HCT116 (cell line): ENCODE measurements around the gene RUFY1. TPM values are rescaled to one million over a fixed set of nuclear protein-coding genes. Genes with fewer than 3 reads are reported as not detected.

Experiments
- ATAC-seq: fragments of 200-7000 bp; cut with Tn5 transposase; 2 replicates; pipeline ENCODE4 v1.9.1; 2020; ENCODE audit warnings: mild to moderate bottlenecking, moderate library complexity
- BruUV-seq: library from RNA; stranded (reverse); fragments of 400-500 nt; replicated peaks from 2 replicates; lab custom pipeline; 2021; lab: Mats Ljungman, UMichigan
- CTCF ChIA-PET: fragments of 300-600 bp; sonication (Branson Sonifier 250); formaldehyde crosslinking; loops from one replicate; lab custom pipeline; 2021; ENCODE audit warnings: antibody characterized with exemption; lab: Charles Lee
- POLR2A ChIA-PET: fragments of 300-600, 350-600 bp; sonication (Branson Sonifier 250); formaldehyde crosslinking; loops from one replicate; lab custom pipeline; 2021; ENCODE audit warnings: antibody characterized with exemption; lab: Charles Lee
- RAD21 ChIA-PET, 2 experiments: fragments of 300-600 bp; sonication (Branson Sonifier 250); formaldehyde crosslinking; loops; one replicate each; lab custom pipeline; 2023; ENCODE audit warnings: low total read pairs in 2 of 2; ENCODE audit not compliant: uncharacterized antibody in 2 of 2, unreplicated experiment in 2 of 2, low non-redundant PET in 1 of 2; lab: Charles Lee
- DNase-seq: peaks from one replicate; pipeline ENCODE4 v3.0.0-alpha.2; 2010; ENCODE audit warnings: low read depth, low spot score
- H2AFZ ChIP-seq: fragments of 200-600 bp; shearing (Covaris generic), sonication (generic); 2 replicates; pipeline ENCODE4 v1.6.1; 2017; ENCODE audit warnings: low read depth, mixed run types, mixed read lengths, antibody characterized with exemption, low read length; ENCODE audit not compliant: poor library complexity, severe bottlenecking
- H3K27ac ChIP-seq: 2 replicates; pipeline ENCODE4 v1.5.1; 2012; ENCODE audit warnings: low read depth, low read length
- H3K27me3 ChIP-seq: fragments of 200-600 bp; sonication (generic); 2 replicates; pipeline ENCODE4 v1.6.1; 2016; ENCODE audit warnings: mixed run types, low read length, mixed read lengths; ENCODE audit not compliant: insufficient read depth
- H3K36me3 ChIP-seq, 2 experiments: fragments of 200-500 bp in 1 of 2; fragments of 200-600 bp in 1 of 2; sonication (Bioruptor generic) in 1 of 2; sonication (generic) in 1 of 2; 2 replicates each; pipeline versions ENCODE4 v1.5.1 to v1.6.1; 2014 to 2016; ENCODE audit warnings: low read length in 2 of 2, inconsistent platforms in 1 of 2, mixed read lengths in 1 of 2, mixed run types in 1 of 2; ENCODE audit not compliant: insufficient read depth in 2 of 2, control insufficient read depth in 1 of 2
- H3K4me1 ChIP-seq, 2 experiments: fragments of 200-600 bp in 1 of 2; sonication (generic) in 1 of 2; 2 replicates each; pipeline versions ENCODE4 v1.5.1 to v1.6.1; 2012 to 2017; ENCODE audit warnings: low read length in 2 of 2, inconsistent platforms in 1 of 2, mild to moderate bottlenecking in 1 of 2, mixed read lengths in 1 of 2, mixed run types in 1 of 2, moderate library complexity in 1 of 2; ENCODE audit not compliant: insufficient read depth in 2 of 2, control insufficient read depth in 1 of 2
- H3K4me2 ChIP-seq: fragments of 200-600 bp; sonication (generic); 2 replicates; pipeline ENCODE4 v1.6.1; 2017; ENCODE audit warnings: mixed run types, low read length, mixed read lengths
- H3K4me3 ChIP-seq, 2 experiments: fragments of 200-600 bp in 1 of 2; sonication (generic) in 1 of 2; replicated peaks in 1 of 2; 2 replicates each; pipeline ENCODE4 v1.5.1; 2011 to 2016; ENCODE audit warnings: low read length in 2 of 2, control low read depth in 1 of 2, low read depth in 1 of 2, mild to moderate bottlenecking in 1 of 2, mixed read lengths in 1 of 2, mixed run types in 1 of 2
- H3K79me2 ChIP-seq: fragments of 200-600 bp; sonication (generic); 2 replicates; pipeline ENCODE4 v1.6.1; 2017; ENCODE audit warnings: mild to moderate bottlenecking, mixed run types, low read length, moderate library complexity, mixed read lengths; ENCODE audit not compliant: insufficient read depth
- H3K9ac ChIP-seq: fragments of 200-600 bp; sonication (generic); 2 replicates; pipeline ENCODE4 v1.6.1; 2016; ENCODE audit warnings: low read length, mixed read lengths
- H3K9me2 ChIP-seq: fragments of 200-600 bp; sonication (generic), shearing (Covaris generic); 2 replicates; pipeline ENCODE4 v1.6.1; 2017; ENCODE audit warnings: mixed run types, mild to moderate bottlenecking, moderate library complexity; ENCODE audit not compliant: insufficient read depth
- H3K9me3 ChIP-seq, 2 experiments: fragments of 200-500 bp in 1 of 2; fragments of 200-600 bp in 1 of 2; sonication (Bioruptor generic) in 1 of 2; sonication (generic) in 1 of 2; 2 replicates each; pipeline ENCODE4 v1.6.1; 2014 to 2017; ENCODE audit warnings: low read length in 2 of 2, mixed read lengths in 2 of 2, inconsistent platforms in 1 of 2, low read depth in 1 of 2, mild to moderate bottlenecking in 1 of 2, mixed run types in 1 of 2, moderate library complexity in 1 of 2; ENCODE audit not compliant: control insufficient read depth in 1 of 2, insufficient read depth in 1 of 2
- H4K20me1 ChIP-seq: fragments of 200-600 bp; sonication (generic), shearing (Covaris generic); 2 replicates; pipeline ENCODE4 v1.6.1; 2017; ENCODE audit warnings: mixed run types, mild to moderate bottlenecking, moderate library complexity; ENCODE audit not compliant: insufficient read depth
- ATF3 ChIP-seq: IDR thresholded peaks from 2 replicates; pipeline ENCODE4 v1.6.1; 2012
- CBX3 ChIP-seq: IDR thresholded peaks from 2 replicates; pipeline ENCODE4 v1.6.1; 2012; ENCODE audit warnings: low read depth
- ELF1 ChIP-seq: IDR thresholded peaks from 2 replicates; pipeline ENCODE4 v1.6.1; 2012; ENCODE audit warnings: low read depth, borderline replicate concordance
- MAX ChIP-seq: IDR thresholded peaks from 2 replicates; pipeline ENCODE4 v1.6.1; 2012
- POLR2A ChIP-seq: IDR thresholded peaks from 2 replicates; pipeline ENCODE4 v1.7.0; 2011; ENCODE audit warnings: borderline replicate concordance; ENCODE audit not compliant: insufficient read depth, insufficient read length; ENCODE audit errors: extremely low read depth
- RAD21 ChIP-seq: IDR thresholded peaks from 2 replicates; pipeline ENCODE4 v1.6.1; 2012; ENCODE audit warnings: low read depth, mild to moderate bottlenecking
- REST ChIP-seq: IDR thresholded peaks from 2 replicates; pipeline ENCODE4 v1.6.1; 2012; ENCODE audit warnings: low read depth
- SP1 ChIP-seq: IDR thresholded peaks from 2 replicates; pipeline ENCODE4 v1.6.1; 2012; ENCODE audit warnings: low read depth
- YY1 ChIP-seq: IDR thresholded peaks from 2 replicates; pipeline ENCODE4 v1.6.1; 2011; ENCODE audit warnings: low read length, low read depth, moderate library complexity, mild to moderate bottlenecking; ENCODE audit not compliant: insufficient replicate concordance; ENCODE audit errors: extremely low read depth
- ZNF274 ChIP-seq: fragments of 200-500 bp; sonication (Bioruptor generic); IDR thresholded peaks from 2 replicates; pipeline ENCODE4 v1.6.1; 2014; ENCODE audit warnings: mild to moderate bottlenecking, low read depth, low read length, inconsistent platforms
- intact Hi-C: fragments of 100-400 bp; cut with micrococcal nuclease; formaldehyde crosslinking; loops from 2 replicates; pipeline ENCODE4 v1.10.0; 2022
- total RNA-seq: library from RNA; stranded (reverse); gene quantifications from one replicate; pipeline ENCODE4 v1.2.1, GENCODE V29; 2021; ENCODE audit not compliant: unreplicated experiment

The RUFY1 gene
- total RNA-seq, 1 experiment from 2014 or later, result 32.9 TPM

- no peak for ATAC-seq
- Histone ChIP-seq H3K36me3 (peaks cover 16 to 21% of the 10 kb centered on the region in 2 experiments), H3K4me3 (no peak overlapping the region), H3K4me2 (no peak overlapping the region), H3K9me2 (no peaks in the 10 kb centered on the region), H4K20me1 (no peaks in the 10 kb centered on the region), H3K9ac (no peak overlapping the region), H3K4me1 (no peaks in the 10 kb centered on the region)
- POLR2A ChIA-PET, result interaction anchor here (1.7 to 2.7 kb wide), 2 partner anchors 9 to 20 kb away, joined by 5 to 9 read pairs; partner anchors contain the start of gene HNRNPH1
- no peak for DNase-seq
- no TSS peak for BruUV-seq
- CTCF ChIA-PET, result interaction anchor here (1.0 kb wide), 1 partner anchor 110 kb away, joined by 4 read pairs; no protein-coding TSS in a partner anchor
- TF ChIP-seq ATF3 (no peak), ELF1 (no peak), SP1 (no peak), RAD21 (no peak)
- TF ChIP-seq, all 23 proteins: peak for 0
- RAD21 ChIA-PET, result no interaction called here
- no peak overlapping the region for H2AFZ ChIP-seq
- H3K9me3 ChIP-seq, result no peaks in the 10 kb centered on the region
- H3K27me3 ChIP-seq, result no peaks in the 10 kb centered on the region
- no peak overlapping the region for H3K27ac ChIP-seq
- H3K79me2 ChIP-seq, result no peaks in the 10 kb centered on the region
- intact Hi-C loops, result no loop called here
Observed at GRCh38 chr5:179603308-179603707, 53.0 kb downstream of the RUFY1 start.

- BruUV-seq, result no TSS peak
- no peak overlapping the region for H3K27ac ChIP-seq
- H3K36me3 ChIP-seq, result peaks cover 13 to 16% of the 10 kb centered on the region in 2 experiments
- H3K4me2 ChIP-seq, result no peak overlapping the region
- RAD21 ChIA-PET, result no interaction called here
- H3K9me2 ChIP-seq, result no peaks in the 10 kb centered on the region
- no peaks in the 10 kb centered on the region for H3K4me1 ChIP-seq
- H3K79me2 ChIP-seq, result no peaks in the 10 kb centered on the region
- no peak overlapping the region for H3K4me3 ChIP-seq
- intact Hi-C loops, result no loop called here
- no peak for TF ChIP-seq REST
- no peak for TF ChIP-seq MAX
- no peak for TF ChIP-seq CBX3
- TF ChIP-seq ZNF274, result no peak
- no peak for TF ChIP-seq SP1
- TF ChIP-seq YY1, result no peak
- TF ChIP-seq POLR2A, result no peak
- no peak for ATAC-seq
- H2AFZ ChIP-seq, result no peak overlapping the region
- no peaks in the 10 kb centered on the region for H3K27me3 ChIP-seq
- H4K20me1 ChIP-seq, result no peaks in the 10 kb centered on the region
- no peaks in the 10 kb centered on the region for H3K9me3 ChIP-seq
- no peak for DNase-seq
- no peak overlapping the region for H3K9ac ChIP-seq
- CTCF ChIA-PET, result no interaction called here
- POLR2A ChIA-PET, result interaction anchor here (1.7 to 2.7 kb wide), 2 partner anchors 8 to 18 kb away, joined by 5 to 9 read pairs; partner anchors contain the start of gene HNRNPH1
Observed at GRCh38 chr5:179605026-179605833, 54.9 kb downstream of the RUFY1 start.
